Gastrocnemius medialis (tissue), 4 donors: ENCODE results near the gene PAIP2. TPM values are rescaled to one million over a fixed set of nuclear protein-coding genes. Genes with fewer than 3 reads are reported as not detected.

Experiments
- ATAC-seq, 2 donors: fragments of 150-250 bp; one replicate each; pipeline ENCODE4 v1.9.1; 2016
- DNase-seq, 2 donors: peaks; one replicate each; pipeline ENCODE4 v3.0.0-alpha.2; 2019
- H3K27ac ChIP-seq, 4 donors: fragments of 200-600 bp; sonication (generic); 1 replicate in 1 of 4; 2 replicates in 3 of 4; pipeline ENCODE4 v1.5.1; 2016 to 2018; ENCODE audit warnings: mild to moderate bottlenecking in 2 of 4, moderate library complexity in 1 of 4
- H3K27me3 ChIP-seq, 3 donors: fragments of 200-600 bp; sonication (generic) in 2 of 3; 1 replicate in 1 of 3; 2 replicates in 2 of 3; pipeline versions ENCODE4 v1.5.1 to v1.6.0; 2016 to 2019; ENCODE audit warnings: mild to moderate bottlenecking in 1 of 3, moderate library complexity in 1 of 3
- H3K36me3 ChIP-seq, 2 donors: fragments of 200-600 bp; sonication (generic) in 1 of 2; one replicate each; pipeline ENCODE4 v1.5.1; 2017 to 2018
- H3K4me1 ChIP-seq, 2 donors: fragments of 200-600 bp; sonication (generic) in 1 of 2; one replicate each; pipeline ENCODE4 v1.5.1; 2016 to 2017; ENCODE audit warnings: mild to moderate bottlenecking in 2 of 2
- H3K4me3 ChIP-seq, 4 donors: fragments of 200-600 bp; sonication (generic) in 3 of 4; 1 replicate in 1 of 4; 2 replicates in 3 of 4; pipeline ENCODE4 v1.5.1; 2016 to 2019; ENCODE audit warnings: mild to moderate bottlenecking in 2 of 4
- H3K9me3 ChIP-seq, 3 donors: fragments of 200-600 bp; sonication (generic) in 2 of 3; 1 replicate in 1 of 3; 2 replicates in 2 of 3; pipeline ENCODE4 v1.5.1; 2016 to 2019
- POLR2A ChIP-seq, 2 donors: fragments of 450-650 bp; IDR thresholded peaks; one replicate each; pipeline ENCODE4 v1.6.1; 2017; ENCODE audit warnings: antibody characterized with exemption in 2 of 2, mild to moderate bottlenecking in 2 of 2, moderate library complexity in 2 of 2
- in situ Hi-C, 4 donors: fragments of 200-750 bp; cut with MboI; loops; one replicate each; pipeline versions ENCODE4 v1.15.0 to v1.8.0; 2017; ENCODE audit warnings: low sequenced_read_pairs in 4 of 4
- intact Hi-C: fragments of 100-400 bp; cut with DNase I; formaldehyde crosslinking; loops from one replicate; pipeline ENCODE4 v1.15.1; 2023; ENCODE audit warnings: low total_unique reads
- total RNA-seq, 4 donors: library from RNA; depleted of rRNA; stranded (reverse); fragments of >200 nt; gene quantifications; one replicate each; pipeline versions ENCODE4 v1.1.0 to v1.2.3, GENCODE V29; 2016
- TF ChIP-seq, protein P1 (sequence below), 5 experiments: fragments of 450-650 bp in 3 of 5; fragments of 200-600 bp in 2 of 5; sonication (generic) in 2 of 5; IDR thresholded peaks in 4 of 5; conservative IDR thresholded peaks in 1 of 5; 1 replicate in 4 of 5; 2 replicates in 1 of 5; pipeline ENCODE4 v1.5.1; 2016 to 2019; ENCODE audit warnings: antibody characterized with exemption in 5 of 5, mild to moderate bottlenecking in 3 of 5, moderate library complexity in 3 of 5

The PAIP2 gene
- total RNA-seq, 4 donors from 2014 or later: 111 to 148 (median 126) TPM

DNA sequence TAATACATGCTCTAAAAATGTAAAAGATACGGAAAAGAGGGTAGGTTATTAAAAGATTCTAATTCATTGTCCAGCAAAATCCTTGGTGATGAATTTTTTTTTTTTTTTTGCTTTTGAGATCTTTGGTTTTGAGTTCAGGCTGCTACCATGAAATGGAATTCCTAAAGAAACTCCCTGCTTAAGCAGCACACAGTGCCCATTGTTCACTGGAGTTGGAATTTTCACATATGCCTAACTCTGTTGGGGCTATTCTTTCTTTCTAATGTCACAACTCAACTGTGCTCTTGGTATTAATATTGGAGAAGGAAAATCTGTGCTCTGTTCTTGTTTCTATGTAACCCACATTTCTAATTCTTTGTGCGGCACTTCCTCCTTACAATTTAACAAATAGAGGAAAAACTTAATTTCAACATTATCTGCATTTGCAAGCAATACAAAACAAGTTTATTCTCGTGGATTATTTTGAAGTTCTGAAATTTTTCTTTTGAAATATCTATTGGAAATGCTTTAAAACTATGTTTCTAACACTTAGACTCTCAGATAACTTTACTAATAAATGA, 26.5 kb upstream of the PAIP2 start:
- DNase-seq: no peak
- in situ Hi-C loops (no loop called here), intact Hi-C loops (no loop called here)
- no peak overlapping the region for H3K27ac ChIP-seq
- H3K27me3 ChIP-seq: no peaks in the 10 kb centered on the region
- peaks cover 0 to 45% of the 10 kb centered on the region in 2 donors for H3K36me3 ChIP-seq
- H3K4me1 ChIP-seq: peaks cover 49 to 52% of the 10 kb centered on the region in 2 donors
- H3K4me3 ChIP-seq: no peak overlapping the region
- H3K9me3 ChIP-seq: no peaks in the 10 kb centered on the region
- no peak for ATAC-seq
- TF ChIP-seq, protein P1, sequence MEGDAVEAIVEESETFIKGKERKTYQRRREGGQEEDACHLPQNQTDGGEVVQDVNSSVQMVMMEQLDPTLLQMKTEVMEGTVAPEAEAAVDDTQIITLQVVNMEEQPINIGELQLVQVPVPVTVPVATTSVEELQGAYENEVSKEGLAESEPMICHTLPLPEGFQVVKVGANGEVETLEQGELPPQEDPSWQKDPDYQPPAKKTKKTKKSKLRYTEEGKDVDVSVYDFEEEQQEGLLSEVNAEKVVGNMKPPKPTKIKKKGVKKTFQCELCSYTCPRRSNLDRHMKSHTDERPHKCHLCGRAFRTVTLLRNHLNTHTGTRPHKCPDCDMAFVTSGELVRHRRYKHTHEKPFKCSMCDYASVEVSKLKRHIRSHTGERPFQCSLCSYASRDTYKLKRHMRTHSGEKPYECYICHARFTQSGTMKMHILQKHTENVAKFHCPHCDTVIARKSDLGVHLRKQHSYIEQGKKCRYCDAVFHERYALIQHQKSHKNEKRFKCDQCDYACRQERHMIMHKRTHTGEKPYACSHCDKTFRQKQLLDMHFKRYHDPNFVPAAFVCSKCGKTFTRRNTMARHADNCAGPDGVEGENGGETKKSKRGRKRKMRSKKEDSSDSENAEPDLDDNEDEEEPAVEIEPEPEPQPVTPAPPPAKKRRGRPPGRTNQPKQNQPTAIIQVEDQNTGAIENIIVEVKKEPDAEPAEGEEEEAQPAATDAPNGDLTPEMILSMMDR (IDR thresholded peaks at IDR 0.05 in 4 of 5, conservative IDR thresholded peaks at IDR 0.05 in 1 of 5): no peak
- no peak for TF ChIP-seq POLR2A (IDR thresholded peaks at IDR 0.05)

DNA sequence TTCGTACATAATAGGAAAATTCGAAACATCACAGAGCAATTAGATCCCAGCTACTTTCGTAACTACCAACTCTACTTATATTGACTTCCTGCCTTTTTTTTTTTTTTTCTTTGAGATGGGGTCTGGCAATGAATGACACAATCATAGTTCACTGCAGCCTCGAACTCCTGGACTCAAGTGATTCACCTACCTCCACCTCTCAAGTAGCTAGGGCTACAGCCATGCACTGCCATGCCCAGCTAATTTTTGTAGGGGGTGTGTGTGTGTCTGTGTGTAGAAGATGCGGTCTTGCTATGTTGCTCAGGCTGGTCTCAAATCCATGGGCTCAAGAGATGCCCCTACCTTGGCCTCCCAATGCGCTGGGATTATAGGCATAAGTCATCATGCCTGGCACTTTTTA, 5.8 kb upstream of the PAIP2 start:
- Histone ChIP-seq H3K27me3 (no peaks in the 10 kb centered on the region), H3K4me3 (no peak overlapping the region), H3K9me3 (no peaks in the 10 kb centered on the region), H3K4me1 (peaks cover 0 to 1% of the 10 kb centered on the region in 2 donors), H3K27ac (no peak overlapping the region), H3K36me3 (peaks cover 0 to 8% of the 10 kb centered on the region in 2 donors)
- TF ChIP-seq POLR2A (IDR thresholded peaks at IDR 0.05): no peak
- TF ChIP-seq, protein P1 (IDR thresholded peaks at IDR 0.05 in 4 of 5, conservative IDR thresholded peaks at IDR 0.05 in 1 of 5): no peak
- DNase-seq (no peak), ATAC-seq (no peak)
- in situ Hi-C loops (no loop called here), intact Hi-C loops (no loop called here)

DNA sequence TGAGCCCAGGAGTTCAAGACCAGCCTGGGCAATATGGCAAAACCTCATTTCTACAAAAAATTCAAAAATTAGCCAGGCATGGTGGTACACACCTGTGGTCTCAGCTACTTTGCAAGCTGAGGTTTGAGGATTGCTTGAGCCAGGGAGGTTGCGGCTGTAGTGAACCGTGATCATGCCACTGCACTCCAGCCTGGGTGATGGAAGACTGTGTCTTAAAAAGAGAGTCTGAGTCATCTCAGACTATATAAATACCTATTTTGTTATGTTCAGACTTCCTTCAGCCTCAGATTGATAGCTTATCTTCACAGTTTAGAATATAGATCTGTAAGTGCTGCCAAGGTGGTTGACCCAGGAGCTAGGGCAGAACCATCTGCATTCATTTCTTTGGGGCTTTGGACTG, 1.6 kb upstream of the PAIP2 start:
- no peak overlapping the region for H3K4me3 ChIP-seq
- no peaks in the 10 kb centered on the region for H3K9me3 ChIP-seq
- no peak overlapping the region for H3K27ac ChIP-seq
- H3K27me3 ChIP-seq: no peaks in the 10 kb centered on the region
- peaks cover 21 to 27% of the 10 kb centered on the region in 2 donors for H3K4me1 ChIP-seq
- in situ Hi-C loops (loop anchor here in 1 of 4 donors (10.0 kb wide), 1 partner anchor 45 kb away; the partner anchor contains the start of gene MATR3), intact Hi-C loops (no loop called here)
- H3K36me3 ChIP-seq: no peaks in the 10 kb centered on the region
- TF ChIP-seq, protein P1 (IDR thresholded peaks at IDR 0.05 in 4 of 5, conservative IDR thresholded peaks at IDR 0.05 in 1 of 5): no peak
- no peak for TF ChIP-seq POLR2A (IDR thresholded peaks at IDR 0.05)
- DNase-seq: no peak
- no peak for ATAC-seq

DNA sequence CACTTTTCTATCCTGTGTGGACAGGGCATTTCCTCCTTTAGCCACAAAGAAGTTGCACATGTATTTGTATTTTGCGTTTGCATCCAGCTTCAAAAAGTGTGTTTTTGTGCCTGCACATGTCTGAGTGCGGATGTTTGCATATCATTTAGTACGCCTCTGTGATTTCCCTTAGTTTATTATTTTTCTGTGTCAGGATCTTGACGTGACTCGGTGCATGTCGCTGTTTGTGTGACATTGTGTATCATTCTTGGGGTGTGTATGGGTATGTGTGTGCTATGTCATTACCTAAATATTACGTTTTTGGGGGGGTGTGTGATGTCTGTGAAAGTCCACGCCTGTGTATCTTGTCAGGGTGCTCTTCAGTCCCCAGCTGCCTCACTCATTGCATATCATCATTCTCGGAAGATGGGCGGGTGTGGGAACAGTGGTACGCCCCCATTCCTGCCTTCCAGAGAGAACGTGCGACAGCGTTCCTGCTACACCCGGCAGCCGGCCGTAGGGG, 416 bp upstream of the PAIP2 start:
- peak in 1 of 2 donors; percentile 3 for ATAC-seq
- intact Hi-C loops: loop anchor here (1.0 kb wide), 1 partner anchor 45 kb away; no protein-coding TSS in a partner anchor
- no peaks in the 10 kb centered on the region for H3K36me3 ChIP-seq
- TF ChIP-seq, protein P1 (IDR thresholded peaks at IDR 0.05 in 4 of 5, conservative IDR thresholded peaks at IDR 0.05 in 1 of 5): no peak
- no peak for TF ChIP-seq POLR2A (IDR thresholded peaks at IDR 0.05)
- in situ Hi-C loops: loop anchor here in 1 of 4 donors (10.0 kb wide), 1 partner anchor 46 kb away; the partner anchor contains the start of gene MATR3
- no peak for DNase-seq
- H3K27me3 ChIP-seq: no peaks in the 10 kb centered on the region
- peak overlapping the region; percentile 96 to 100 (median 98) for H3K27ac ChIP-seq
- H3K9me3 ChIP-seq: no peaks in the 10 kb centered on the region
- H3K4me3 ChIP-seq: peak overlapping the region; percentile 89 to 98 (median 92)
- peaks cover 21 to 31% of the 10 kb centered on the region in 2 donors for H3K4me1 ChIP-seq
